Caco-2 (cell line): ENCODE results near the gene PDHA2. TPM values are rescaled to one million over a fixed set of nuclear protein-coding genes. Genes with fewer than 3 reads are reported as not detected.
"Not testable (repeated sequence)": the region's sequence is repeated elsewhere in the genome, so short reads cannot be mapped to it uniquely, and the experiment has no call there.

Experiments used
- BruUV-seq: library from RNA; stranded (reverse); fragments of 400-500 nt; replicated peaks from 2 replicates; lab custom pipeline; 2021; lab: Mats Ljungman, UMichigan
- CTCF ChIA-PET: fragments of 300-600 bp; sonication (Branson Sonifier 250); formaldehyde crosslinking; loops from one replicate; lab custom pipeline; 2022; ENCODE audit warnings: antibody characterized with exemption; lab: Charles Lee
- POLR2A ChIA-PET: fragments of 300-600 bp; sonication (Branson Sonifier 250); formaldehyde crosslinking; loops from one replicate; lab custom pipeline; 2022; ENCODE audit warnings: antibody characterized with exemption; lab: Charles Lee
- DNase-seq, 2 experiments: peaks; one replicate each; pipeline versions ENCODE4 v3.0.0 to v3.0.0-alpha.2; 2020 to 2022
- H3K27me3 ChIP-seq: replicated peaks from 2 replicates; pipeline ENCODE4 v1.6.0; 2011; ENCODE audit warnings: low read length; ENCODE audit not compliant: control insufficient read depth, insufficient read depth
- H3K36me3 ChIP-seq: 2 replicates; pipeline ENCODE4 v1.5.1; 2011; ENCODE audit warnings: low read length; ENCODE audit not compliant: control insufficient read depth, insufficient read depth
- H3K4me1 ChIP-seq: fragments of 250-450 bp; sonication (Bioruptor Pico); 2 replicates; pipeline ENCODE4 v1.5.1; 2020; ENCODE audit warnings: mild to moderate bottlenecking
- H3K4me3 ChIP-seq: 2 replicates; pipeline ENCODE4 v1.5.1; 2011; ENCODE audit warnings: low read depth, mild to moderate bottlenecking, control low read depth, low read length
- H3K9me3 ChIP-seq: fragments of 250-450 bp; sonication (Bioruptor Pico); 2 replicates; pipeline ENCODE4 v1.5.1; 2020; ENCODE audit warnings: mild to moderate bottlenecking, moderate library complexity
- H3K27ac Mint-ChIP-seq: one replicate; pipeline ENCODE4 v1.8.0; 2022; ENCODE audit warnings: mixed read lengths; ENCODE audit not compliant: unreplicated experiment
- H3K27me3 Mint-ChIP-seq: one replicate; pipeline ENCODE4 v1.8.0; 2022; ENCODE audit warnings: mixed read lengths; ENCODE audit not compliant: insufficient read depth, unreplicated experiment
- H3K36me3 Mint-ChIP-seq: one replicate; pipeline ENCODE4 v1.8.0; 2022; ENCODE audit warnings: mild to moderate bottlenecking, mixed read lengths; ENCODE audit not compliant: insufficient read depth, unreplicated experiment
- H3K4me1 Mint-ChIP-seq: one replicate; pipeline ENCODE4 v1.8.0; 2022; ENCODE audit warnings: low read depth, mixed read lengths; ENCODE audit not compliant: unreplicated experiment
- H3K4me3 Mint-ChIP-seq: one replicate; pipeline ENCODE4 v1.8.0; 2022; ENCODE audit warnings: mild to moderate bottlenecking, moderate library complexity, mixed read lengths; ENCODE audit not compliant: unreplicated experiment
- H3K9me3 Mint-ChIP-seq: one replicate; pipeline ENCODE4 v1.8.0; 2022; ENCODE audit warnings: mixed read lengths; ENCODE audit not compliant: unreplicated experiment
- intact Hi-C: fragments of 100-400 bp; cut with micrococcal nuclease; formaldehyde crosslinking; loops from one replicate; pipeline ENCODE4 v1.10.0; 2022; ENCODE audit not compliant: unreplicated experiment
- total RNA-seq: library from RNA; stranded (reverse); gene quantifications from 2 replicates; pipeline ENCODE4 v1.2.3, GENCODE V29; 2022
- TF ChIP-seq, protein P1 (sequence below), 2 experiments: fragments of 200-600 bp in 1 of 2; IDR thresholded peaks; 1 replicate in 1 of 2; 2 replicates in 1 of 2; pipeline versions ENCODE4 v1.5.1 to v1.8.0; 2011 to 2022; ENCODE audit warnings: antibody characterized with exemption in 1 of 2, control low read depth in 1 of 2, inconsistent platforms in 1 of 2, low read depth in 1 of 2, low read length in 1 of 2, mild to moderate bottlenecking in 1 of 2, moderate library complexity in 1 of 2; ENCODE audit not compliant: insufficient read depth in 1 of 2, severe bottlenecking in 1 of 2, unreplicated experiment in 1 of 2

PDHA2 gene
- total RNA-seq, 1 experiment from 2014 or later = not detected

DNA sequence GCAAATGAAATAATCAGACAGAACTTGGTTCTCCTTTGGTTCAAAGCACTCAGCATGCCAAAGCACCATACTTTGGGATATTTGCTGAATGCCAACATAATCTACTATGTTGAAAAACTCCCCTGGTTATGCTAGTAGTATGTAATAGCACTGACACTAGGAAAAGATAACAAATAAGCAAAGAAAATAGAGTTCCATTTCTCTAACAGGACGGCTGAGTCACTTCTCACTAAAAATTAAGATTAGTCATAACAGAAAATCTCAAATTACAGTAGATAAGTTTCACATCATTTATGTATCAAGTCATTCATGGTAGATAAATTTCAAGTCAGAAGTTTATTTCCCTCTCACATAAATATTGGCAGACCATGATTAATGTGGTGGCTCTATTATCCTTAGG lies 17.9 kb downstream of the PDHA2 start:
- H3K4me3 ChIP-seq = no peak overlapping the region
- DNase-seq = no peak
- H3K27ac Mint-ChIP-seq = no peak overlapping the region
- TF ChIP-seq, protein P1, sequence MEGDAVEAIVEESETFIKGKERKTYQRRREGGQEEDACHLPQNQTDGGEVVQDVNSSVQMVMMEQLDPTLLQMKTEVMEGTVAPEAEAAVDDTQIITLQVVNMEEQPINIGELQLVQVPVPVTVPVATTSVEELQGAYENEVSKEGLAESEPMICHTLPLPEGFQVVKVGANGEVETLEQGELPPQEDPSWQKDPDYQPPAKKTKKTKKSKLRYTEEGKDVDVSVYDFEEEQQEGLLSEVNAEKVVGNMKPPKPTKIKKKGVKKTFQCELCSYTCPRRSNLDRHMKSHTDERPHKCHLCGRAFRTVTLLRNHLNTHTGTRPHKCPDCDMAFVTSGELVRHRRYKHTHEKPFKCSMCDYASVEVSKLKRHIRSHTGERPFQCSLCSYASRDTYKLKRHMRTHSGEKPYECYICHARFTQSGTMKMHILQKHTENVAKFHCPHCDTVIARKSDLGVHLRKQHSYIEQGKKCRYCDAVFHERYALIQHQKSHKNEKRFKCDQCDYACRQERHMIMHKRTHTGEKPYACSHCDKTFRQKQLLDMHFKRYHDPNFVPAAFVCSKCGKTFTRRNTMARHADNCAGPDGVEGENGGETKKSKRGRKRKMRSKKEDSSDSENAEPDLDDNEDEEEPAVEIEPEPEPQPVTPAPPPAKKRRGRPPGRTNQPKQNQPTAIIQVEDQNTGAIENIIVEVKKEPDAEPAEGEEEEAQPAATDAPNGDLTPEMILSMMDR (IDR thresholded peaks at IDR 0.05; ENCODE audit: insufficient read depth in 1 of 2, low read depth in 1 of 2, low read length in 1 of 2, severe bottlenecking in 1 of 2, unreplicated experiment in 1 of 2) = no peak
- no peaks in the 10 kb centered on the region for H3K4me1 ChIP-seq
- H3K27me3 Mint-ChIP-seq = no peaks in the 10 kb centered on the region
- no peaks in the 10 kb centered on the region for H3K36me3 ChIP-seq
- no peaks in the 10 kb centered on the region for H3K36me3 Mint-ChIP-seq
- no peaks in the 10 kb centered on the region for H3K4me1 Mint-ChIP-seq
- POLR2A ChIA-PET = no interaction called here
- BruUV-seq = no TSS peak
- CTCF ChIA-PET = no interaction called here
- H3K4me3 Mint-ChIP-seq = no peak overlapping the region
- intact Hi-C loops = no loop called here
- H3K27me3 ChIP-seq = no peaks in the 10 kb centered on the region
- no peaks in the 10 kb centered on the region for H3K9me3 ChIP-seq
- H3K9me3 Mint-ChIP-seq = peaks cover 9% of the 10 kb centered on the region

DNA sequence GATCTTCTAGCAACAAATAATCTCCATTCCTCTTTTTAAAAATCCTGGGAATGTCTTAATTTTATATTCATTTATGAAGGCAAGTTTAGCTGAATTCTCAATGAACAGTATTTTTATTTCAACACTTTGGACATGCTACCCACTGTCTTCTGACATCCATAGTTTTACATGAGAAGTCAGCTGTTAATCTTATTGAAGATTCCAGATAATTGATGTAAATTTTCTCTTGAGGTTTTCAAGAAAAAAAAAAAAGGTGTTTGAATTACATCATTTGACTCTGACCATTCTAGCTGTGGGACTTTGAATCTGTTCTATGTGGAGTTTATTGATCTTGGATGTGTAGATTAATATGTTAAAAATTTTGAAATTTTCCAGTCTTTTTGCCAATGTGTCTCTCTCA lies 28.0 kb downstream of the PDHA2 start:
- Histone ChIP-seq H3K4me3 (no peak overlapping the region), H3K27me3 (no peaks in the 10 kb centered on the region), H3K9me3 (0 out of 2 replicates have a peak, but pooled peaks cover 8% of the 10 kb centered on the region), H3K36me3 (no peaks in the 10 kb centered on the region), H3K4me1 (no peaks in the 10 kb centered on the region)
- POLR2A ChIA-PET = no interaction called here
- BruUV-seq = no TSS peak
- Mint-ChIP-seq H3K36me3 (no peaks in the 10 kb centered on the region), H3K4me1 (no peaks in the 10 kb centered on the region), H3K27me3 (no peaks in the 10 kb centered on the region), H3K27ac (no peak overlapping the region), H3K9me3 (peaks cover 34% of the 10 kb centered on the region), H3K4me3 (no peak overlapping the region)
- no peak for DNase-seq
- intact Hi-C loops = no loop called here
- CTCF ChIA-PET = no interaction called here
- TF ChIP-seq, protein P1 (IDR thresholded peaks at IDR 0.05; ENCODE audit: insufficient read depth in 1 of 2, low read depth in 1 of 2, low read length in 1 of 2, severe bottlenecking in 1 of 2, unreplicated experiment in 1 of 2) = no peak

DNA sequence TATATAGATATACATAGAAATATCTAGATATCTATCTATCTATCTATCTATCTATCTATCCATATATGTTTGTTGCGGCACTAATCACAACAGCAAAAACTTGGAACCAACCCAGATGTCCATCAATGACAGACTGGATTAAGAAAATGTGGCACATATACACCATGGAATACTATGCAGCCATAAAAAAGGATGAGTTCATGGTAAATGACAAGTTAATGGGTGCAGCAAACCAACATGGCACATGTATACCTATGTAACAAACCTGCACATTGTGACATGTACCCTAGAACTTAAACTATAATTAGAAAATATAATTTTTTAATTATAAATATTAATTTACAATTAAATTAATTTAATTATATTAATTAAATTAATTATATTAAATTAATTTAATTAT lies 29.5 kb downstream of the PDHA2 start:
- POLR2A ChIA-PET, H3K9me3 ChIP-seq, DNase-seq, H3K36me3 Mint-ChIP-seq, H3K4me3 ChIP-seq, H3K4me1 Mint-ChIP-seq, H3K27me3 ChIP-seq, intact Hi-C loops, BruUV-seq, H3K27ac Mint-ChIP-seq, H3K4me3 Mint-ChIP-seq, H3K36me3 ChIP-seq, H3K27me3 Mint-ChIP-seq, H3K4me1 ChIP-seq: not testable (repeated sequence)
- peaks cover 34% of the 10 kb centered on the region for H3K9me3 Mint-ChIP-seq
- CTCF ChIA-PET = interaction anchor here (0.6 kb wide), 1 partner anchor 106 kb away, joined by 6 read pairs; no protein-coding TSS in a partner anchor
